GM12874 (cell line): Measurements from ENCODE around the gene NBEA.

ENCODE experiments used
- TF ChIP-seq, protein P1 (sequence below): IDR thresholded peaks from 2 replicates; pipeline ENCODE4 v1.5.1; 2011; ENCODE audit warnings: low read depth, mild to moderate bottlenecking, control low read depth, low read length, moderate library complexity; ENCODE audit not compliant: insufficient read depth

Gene NBEA

GRCh38 chr13:35367586-35367985 is 425.5 kb downstream of the NBEA start:
- TF ChIP-seq, protein P1, sequence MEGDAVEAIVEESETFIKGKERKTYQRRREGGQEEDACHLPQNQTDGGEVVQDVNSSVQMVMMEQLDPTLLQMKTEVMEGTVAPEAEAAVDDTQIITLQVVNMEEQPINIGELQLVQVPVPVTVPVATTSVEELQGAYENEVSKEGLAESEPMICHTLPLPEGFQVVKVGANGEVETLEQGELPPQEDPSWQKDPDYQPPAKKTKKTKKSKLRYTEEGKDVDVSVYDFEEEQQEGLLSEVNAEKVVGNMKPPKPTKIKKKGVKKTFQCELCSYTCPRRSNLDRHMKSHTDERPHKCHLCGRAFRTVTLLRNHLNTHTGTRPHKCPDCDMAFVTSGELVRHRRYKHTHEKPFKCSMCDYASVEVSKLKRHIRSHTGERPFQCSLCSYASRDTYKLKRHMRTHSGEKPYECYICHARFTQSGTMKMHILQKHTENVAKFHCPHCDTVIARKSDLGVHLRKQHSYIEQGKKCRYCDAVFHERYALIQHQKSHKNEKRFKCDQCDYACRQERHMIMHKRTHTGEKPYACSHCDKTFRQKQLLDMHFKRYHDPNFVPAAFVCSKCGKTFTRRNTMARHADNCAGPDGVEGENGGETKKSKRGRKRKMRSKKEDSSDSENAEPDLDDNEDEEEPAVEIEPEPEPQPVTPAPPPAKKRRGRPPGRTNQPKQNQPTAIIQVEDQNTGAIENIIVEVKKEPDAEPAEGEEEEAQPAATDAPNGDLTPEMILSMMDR: no peak

DNA sequence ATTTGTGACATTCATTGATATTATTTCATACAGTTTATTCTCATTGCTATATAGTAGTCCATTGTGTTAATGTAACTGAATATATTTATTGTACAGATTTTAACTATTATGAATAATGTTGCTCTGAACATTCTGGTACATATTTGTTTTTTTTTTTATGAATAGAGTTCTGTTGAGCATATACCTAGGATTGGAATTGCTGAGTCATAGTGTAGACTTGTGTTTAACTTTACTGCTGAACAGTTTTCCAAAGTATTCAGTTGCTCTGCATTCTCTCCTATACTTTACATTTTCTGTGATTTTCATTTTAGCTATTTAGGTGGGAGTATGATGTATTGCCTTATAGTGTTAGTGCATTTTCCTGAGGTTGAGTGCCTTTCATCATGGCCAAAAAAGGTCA is 436.9 kb downstream of the NBEA start:
- TF ChIP-seq, protein P1: no peak

GRCh38 chr13:35379663-35380062 is 437.6 kb downstream of the NBEA start:
- TF ChIP-seq, protein P1: no peak

DNA sequence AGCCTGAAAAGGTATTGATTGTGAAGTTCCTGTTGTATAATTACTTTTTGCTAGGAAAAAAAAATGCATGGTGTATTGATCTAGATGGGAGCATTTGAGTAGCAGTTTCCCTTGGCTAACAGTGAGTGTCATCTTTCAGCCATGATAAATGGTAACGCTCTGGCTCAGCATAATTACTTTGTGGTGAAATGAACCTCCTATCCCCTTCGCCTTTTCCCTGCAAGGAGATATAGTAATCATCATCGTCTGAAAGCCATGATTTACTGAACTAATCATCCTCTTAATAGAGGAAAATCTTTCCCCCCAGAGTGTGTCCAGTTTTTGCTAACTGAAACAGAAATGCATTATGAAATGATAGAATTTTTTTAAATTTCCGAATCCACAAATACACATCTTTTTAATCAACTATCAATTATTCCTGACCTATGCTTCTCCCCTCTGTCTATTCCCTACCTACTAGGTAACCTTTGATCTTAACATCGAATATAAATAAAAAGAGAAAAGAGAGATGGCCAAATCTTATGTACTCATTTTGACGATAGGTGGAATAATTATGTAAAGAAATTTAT is 445.7 kb downstream of the NBEA start:
- TF ChIP-seq, protein P1: no peak

DNA sequence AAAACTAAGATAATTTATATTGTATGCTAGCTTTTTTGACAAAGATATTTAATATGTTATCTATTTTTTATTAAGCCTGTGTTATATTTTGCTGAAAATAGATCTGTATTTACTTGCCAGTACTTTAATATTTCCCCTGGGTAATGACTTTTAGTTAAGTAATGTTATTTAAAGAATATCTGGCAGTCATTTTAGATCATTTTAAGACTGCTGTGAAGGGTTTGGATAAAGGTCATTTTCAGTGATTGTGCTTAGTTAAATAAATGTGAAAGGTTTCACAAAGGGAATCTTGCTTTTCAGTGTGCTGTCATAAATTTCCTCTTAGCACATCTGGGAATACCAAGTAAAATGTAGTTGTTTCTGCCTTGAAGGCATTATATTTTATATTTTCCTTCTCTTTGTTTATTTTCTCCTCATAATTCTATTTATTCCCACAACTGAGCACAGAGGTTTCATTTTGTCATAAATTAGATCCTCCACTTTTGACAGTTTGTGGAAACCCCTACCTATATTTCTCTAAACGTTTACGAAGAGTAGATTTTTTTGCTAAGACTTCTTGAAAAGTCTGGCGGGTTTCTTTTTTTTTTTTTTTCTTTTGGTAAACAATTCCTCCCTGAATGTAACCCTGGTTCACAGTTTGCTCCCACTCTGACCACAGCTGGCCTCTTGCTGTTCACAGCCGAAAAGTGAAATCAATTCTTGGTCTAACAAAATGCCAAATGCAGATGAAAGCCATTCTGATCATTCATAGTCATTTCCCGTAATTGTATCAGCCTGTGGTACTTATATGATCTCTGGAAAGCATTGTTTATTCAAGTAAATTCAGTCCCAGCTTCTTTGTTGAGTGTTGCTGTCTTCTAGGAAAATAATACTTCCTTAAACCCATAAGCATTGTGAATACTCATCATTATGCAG is 446.6 kb downstream of the NBEA start:
- TF ChIP-seq, protein P1: no peak

DNA sequence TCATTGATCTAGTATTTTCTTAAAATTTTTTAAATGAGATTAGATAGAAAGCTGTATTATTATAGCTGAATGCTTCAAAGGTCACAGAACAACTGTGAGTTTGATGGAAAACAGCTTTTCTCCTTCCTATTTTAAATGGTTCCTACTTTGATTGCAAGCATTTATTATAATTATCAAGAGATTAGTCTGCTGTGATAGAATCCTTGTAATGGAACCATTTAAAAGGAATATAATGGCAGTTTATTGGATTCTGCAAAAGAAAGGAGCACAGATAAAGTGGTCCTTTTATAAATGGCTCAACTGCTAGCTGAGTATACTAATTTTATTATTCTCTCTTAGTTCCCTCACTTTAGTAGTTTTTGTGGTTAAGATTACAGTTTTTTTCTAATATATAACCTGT is 447.5 kb downstream of the NBEA start:
- TF ChIP-seq, protein P1: no peak

- TF ChIP-seq, protein P1: no peak
Measured at GRCh38 chr13:35392768-35393167, 450.7 kb downstream of the NBEA start.
